Measurements from ENCODE around the gene RHBDL1.

The RHBDL1 gene

GRCh38 chr16:674968-675883, at the start of gene RHBDL1:
Gene RHBDL1, plus strand, starts transcription at chr16:675671. Its CDS starts 120 bp downstream, at chr16:675791.
- DNase-seq = no peak

GRCh38 chr16:625977-626765, 49.3 kb upstream of the RHBDL1 start:
- DNase-seq = no peak

- peak; percentile 66 to 82 for DNase-seq
These were observed 48.6 kb upstream of the RHBDL1 start for GRCh38 chr16:626787-627453.

GRCh38 chr16:627454-628239, 47.8 kb upstream of the RHBDL1 start:
- DNase-seq = peak; percentile 92 to 96

- DNase-seq = no peak
These were observed 47.0 kb upstream of the RHBDL1 start for GRCh38 chr16:628321-629061.

- no peak for DNase-seq
These were observed 46.2 kb upstream of the RHBDL1 start for GRCh38 chr16:629185-629832.

GRCh38 chr16:629833-630248, 45.6 kb upstream of the RHBDL1 start:
- DNase-seq = no peak

- DNase-seq = no peak
These were observed 45.1 kb upstream of the RHBDL1 start for GRCh38 chr16:630249-630814.

- no peak for DNase-seq
These were observed 44.6 kb upstream of the RHBDL1 start, which contains the start of gene WFIKKN1 for GRCh38 chr16:630815-631405. Gene WFIKKN1, plus strand, starts transcription at chr16:630985. Its CDS starts 269 bp downstream, at chr16:631254.

GRCh38 chr16:631808-632358, 43.6 kb upstream of the RHBDL1 start:
- no peak for DNase-seq

- DNase-seq = no peak
These were observed 42.8 kb upstream of the RHBDL1 start for GRCh38 chr16:632486-633335.

GRCh38 chr16:633336-634050, 42.0 kb upstream of the RHBDL1 start:
- no peak for DNase-seq

GRCh38 chr16:634051-634670, 41.3 kb upstream of the RHBDL1 start:
- DNase-seq = no peak

GRCh38 chr16:634996-635395, 40.5 kb upstream of the RHBDL1 start:
- no peak for DNase-seq

- DNase-seq = no peak
These were observed 39.8 kb upstream of the RHBDL1 start for GRCh38 chr16:635573-636205.

GRCh38 chr16:636206-637080, 39.0 kb upstream of the RHBDL1 start, which contains the start of gene METTL26:
Gene METTL26, minus strand, starts transcription at chr16:636305. Its CDS starts 15 bp downstream, at chr16:636290.
- peak; percentile 93 to 94 for DNase-seq
